HG02623 (cell line): ENCODE data around the gene ZNF169.
"Not testable (repeated sequence)": the region's sequence is repeated elsewhere in the genome, so short reads cannot be mapped to it uniquely, and the experiment has no call there.

Experiments used
- ATAC-seq: cut with Tn5 transposase; IDR thresholded peaks from one replicate; pipeline ENCODE4 v1.9.1; 2021; ENCODE audit warnings: moderate library complexity; ENCODE audit not compliant: unreplicated experiment

Gene ZNF169

GRCh38 chr9:94341703-94342102 is 82.6 kb downstream of the ZNF169 start:
- ATAC-seq = not testable (repeated sequence)

- not testable (repeated sequence) for ATAC-seq
Measured at GRCh38 chr9:94347451-94347850, 88.4 kb downstream of the ZNF169 start.

GRCh38 chr9:94348754-94349153 is 89.7 kb downstream of the ZNF169 start:
- ATAC-seq = not testable (repeated sequence)
